Testis (tissue), 3 donors: ENCODE measurements around the gene COPG1. TPM values are rescaled to one million over a fixed set of nuclear protein-coding genes. Genes with fewer than 3 reads are reported as not detected.

ENCODE experiments used
- DNase-seq: peaks from one replicate; pipeline ENCODE4 v3.0.0-alpha.2; 2019
- H3K27ac ChIP-seq, 2 donors: fragments of 200-600 bp; sonication (generic); one replicate each; pipeline ENCODE4 v1.5.1; 2019
- H3K27me3 ChIP-seq: fragments of 200-600 bp; sonication (generic); one replicate; pipeline ENCODE4 v1.5.1; 2019
- H3K36me3 ChIP-seq: fragments of 200-600 bp; sonication (generic); one replicate; pipeline ENCODE4 v1.5.1; 2017; ENCODE audit warnings: low read depth; ENCODE audit errors: missing control alignments
- H3K4me1 ChIP-seq: fragments of 200-600 bp; sonication (generic); one replicate; pipeline ENCODE4 v1.5.1; 2019
- H3K4me3 ChIP-seq, 2 donors: fragments of 200-600 bp; sonication (generic); one replicate each; pipeline ENCODE4 v1.5.1; 2017 to 2019
- H3K9me3 ChIP-seq: fragments of 200-600 bp; sonication (generic); one replicate; pipeline ENCODE4 v1.5.1; 2017
- POLR2A ChIP-seq: fragments of 450-650 bp; IDR thresholded peaks from one replicate; pipeline ENCODE4 v1.6.1; 2017; ENCODE audit warnings: antibody characterized with exemption, mild to moderate bottlenecking, moderate library complexity
- WGBS, 2 donors: methylation state at CpG; one replicate each; pipeline ENCODE4 v1.1.5; 2018; 5-methylcytosine and 5-hydroxymethylcytosine counted together
- intact Hi-C: fragments of 100-400 bp; cut with DNase I; formaldehyde crosslinking; loops from one replicate; pipeline ENCODE4 v1.15.1; 2023; ENCODE audit warnings: low total_unique reads
- polyA plus RNA-seq: library from polyadenylated mRNA; stranded (reverse); fragments of 350-450 nt; fragmentation: Illumina TruSeq; extraction: RNeasy Lipid Tissue Mini Kit (QIAGEN cat#74804); gene quantifications from one replicate; pipeline ENCODE4 v1.2.3, GENCODE V29; 2014; ENCODE audit warnings: low read depth, low replicate concordance; ENCODE audit not compliant: insufficient read depth
- total RNA-seq, 2 donors: library from RNA; depleted of rRNA; stranded (reverse); fragments of >200 nt; gene quantifications; one replicate each; pipeline ENCODE4 v1.2.3, GENCODE V29; 2016
- TF ChIP-seq, protein P1 (sequence below), 3 experiments: fragments of 450-650 bp in 2 of 3; fragments of 200-600 bp in 1 of 3; sonication (generic) in 1 of 3; IDR thresholded peaks; one replicate each; pipeline ENCODE4 v1.5.1; 2016 to 2019; ENCODE audit warnings: antibody characterized with exemption in 3 of 3, mild to moderate bottlenecking in 2 of 3, moderate library complexity in 1 of 3

Gene COPG1
- total and polyA plus RNA-seq, 3 donors from 2014 or later = 94.5 to 113 (median 98.2) TPM

DNA sequence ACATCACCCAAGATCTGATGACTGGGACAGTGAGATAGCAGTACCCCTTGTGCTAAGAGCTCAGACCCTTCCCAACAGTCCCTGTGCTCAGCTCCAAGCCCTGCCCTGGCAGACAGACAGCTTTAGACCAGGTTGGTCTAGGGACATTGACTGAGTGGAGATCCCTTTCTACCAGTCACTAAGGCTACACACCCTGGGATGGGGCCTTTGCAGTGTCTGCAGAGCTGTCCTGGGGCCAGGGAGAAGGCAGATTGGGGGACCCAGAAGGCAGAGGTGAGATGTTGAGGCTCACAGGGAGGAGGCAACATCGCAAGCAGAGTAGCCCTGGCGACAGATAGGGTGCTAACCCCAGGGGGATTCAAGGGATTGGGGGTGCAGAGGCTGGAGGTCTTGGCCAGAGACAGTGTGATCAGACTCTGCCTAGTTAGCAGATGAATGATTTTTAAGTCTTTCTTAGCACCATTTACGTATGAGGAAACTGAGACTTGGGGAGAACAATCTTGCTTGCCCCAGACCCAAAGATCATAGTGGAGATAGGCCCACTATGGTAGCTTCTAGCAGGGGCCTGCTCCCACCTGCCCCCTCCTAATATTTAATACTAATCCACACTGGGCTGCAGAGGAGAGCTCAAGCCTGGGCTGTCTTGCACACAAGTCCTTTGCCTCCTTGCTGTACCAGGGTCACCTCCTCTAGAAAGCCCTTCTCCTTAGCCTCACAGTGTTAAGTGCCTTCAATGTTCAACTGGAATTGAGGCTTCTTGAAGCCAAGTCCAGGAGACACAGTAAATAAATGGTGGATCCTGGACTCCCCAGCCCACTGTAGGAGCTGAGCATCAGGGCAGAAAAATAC lies 61.9 kb downstream of the COPG1 start:
- H3K9me3 ChIP-seq = no peaks in the 10 kb centered on the region
- TF ChIP-seq, protein P1, sequence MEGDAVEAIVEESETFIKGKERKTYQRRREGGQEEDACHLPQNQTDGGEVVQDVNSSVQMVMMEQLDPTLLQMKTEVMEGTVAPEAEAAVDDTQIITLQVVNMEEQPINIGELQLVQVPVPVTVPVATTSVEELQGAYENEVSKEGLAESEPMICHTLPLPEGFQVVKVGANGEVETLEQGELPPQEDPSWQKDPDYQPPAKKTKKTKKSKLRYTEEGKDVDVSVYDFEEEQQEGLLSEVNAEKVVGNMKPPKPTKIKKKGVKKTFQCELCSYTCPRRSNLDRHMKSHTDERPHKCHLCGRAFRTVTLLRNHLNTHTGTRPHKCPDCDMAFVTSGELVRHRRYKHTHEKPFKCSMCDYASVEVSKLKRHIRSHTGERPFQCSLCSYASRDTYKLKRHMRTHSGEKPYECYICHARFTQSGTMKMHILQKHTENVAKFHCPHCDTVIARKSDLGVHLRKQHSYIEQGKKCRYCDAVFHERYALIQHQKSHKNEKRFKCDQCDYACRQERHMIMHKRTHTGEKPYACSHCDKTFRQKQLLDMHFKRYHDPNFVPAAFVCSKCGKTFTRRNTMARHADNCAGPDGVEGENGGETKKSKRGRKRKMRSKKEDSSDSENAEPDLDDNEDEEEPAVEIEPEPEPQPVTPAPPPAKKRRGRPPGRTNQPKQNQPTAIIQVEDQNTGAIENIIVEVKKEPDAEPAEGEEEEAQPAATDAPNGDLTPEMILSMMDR (IDR thresholded peaks at IDR 0.05) = no peak
- no peak for TF ChIP-seq POLR2A
- H3K4me3 ChIP-seq = no peak overlapping the region
- no peaks in the 10 kb centered on the region for H3K27me3 ChIP-seq
- intact Hi-C loops = no loop called here
- no peak overlapping the region for H3K27ac ChIP-seq
- peaks cover 12% of the 10 kb centered on the region for H3K4me1 ChIP-seq
- DNase-seq = no peak
- 88 to 90% methylated on average over 3 of the region's 3 CpGs for WGBS, 2 donors
- no peaks in the 10 kb centered on the region for H3K36me3 ChIP-seq

DNA sequence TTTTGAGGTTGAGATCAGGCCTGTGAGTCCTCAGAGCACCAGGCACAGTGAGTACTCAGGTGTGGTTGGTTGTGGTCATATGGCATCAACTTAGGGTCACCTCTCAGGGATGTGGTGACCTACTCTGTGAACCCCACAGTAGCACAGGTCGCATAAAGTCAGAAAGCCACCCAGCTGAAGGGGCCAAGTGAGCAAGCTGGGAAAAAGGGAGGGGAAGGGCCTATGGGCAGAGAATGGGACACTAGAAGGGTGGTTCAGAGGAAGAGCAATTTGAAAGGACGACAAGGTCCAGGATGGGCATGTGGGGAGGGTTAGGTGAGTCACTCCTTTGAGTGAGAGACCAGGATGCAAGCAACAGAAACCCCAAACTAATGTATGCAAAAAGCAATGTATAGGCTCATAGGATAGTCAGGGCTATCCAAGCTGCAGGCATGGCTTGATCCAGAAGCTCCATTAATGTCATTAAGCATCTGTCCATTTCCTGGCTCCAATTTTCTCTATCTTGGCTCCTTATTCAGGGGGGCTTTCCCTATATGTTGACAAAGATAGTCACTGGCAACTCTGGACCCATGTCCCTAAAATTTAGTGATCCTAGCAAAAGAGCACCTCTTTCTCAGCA lies 62.7 kb downstream of the COPG1 start:
- H3K4me1 ChIP-seq = peaks cover 18% of the 10 kb centered on the region
- WGBS, 2 donors = 90 to 93% methylated on average over 2 of the region's 2 CpGs
- no peak for DNase-seq
- intact Hi-C loops = no loop called here
- no peaks in the 10 kb centered on the region for H3K27me3 ChIP-seq
- H3K27ac ChIP-seq = no peak overlapping the region
- no peak for TF ChIP-seq POLR2A
- TF ChIP-seq, protein P1 (IDR thresholded peaks at IDR 0.05) = no peak
- no peaks in the 10 kb centered on the region for H3K9me3 ChIP-seq
- H3K36me3 ChIP-seq = no peaks in the 10 kb centered on the region
- H3K4me3 ChIP-seq = no peak overlapping the region

DNA sequence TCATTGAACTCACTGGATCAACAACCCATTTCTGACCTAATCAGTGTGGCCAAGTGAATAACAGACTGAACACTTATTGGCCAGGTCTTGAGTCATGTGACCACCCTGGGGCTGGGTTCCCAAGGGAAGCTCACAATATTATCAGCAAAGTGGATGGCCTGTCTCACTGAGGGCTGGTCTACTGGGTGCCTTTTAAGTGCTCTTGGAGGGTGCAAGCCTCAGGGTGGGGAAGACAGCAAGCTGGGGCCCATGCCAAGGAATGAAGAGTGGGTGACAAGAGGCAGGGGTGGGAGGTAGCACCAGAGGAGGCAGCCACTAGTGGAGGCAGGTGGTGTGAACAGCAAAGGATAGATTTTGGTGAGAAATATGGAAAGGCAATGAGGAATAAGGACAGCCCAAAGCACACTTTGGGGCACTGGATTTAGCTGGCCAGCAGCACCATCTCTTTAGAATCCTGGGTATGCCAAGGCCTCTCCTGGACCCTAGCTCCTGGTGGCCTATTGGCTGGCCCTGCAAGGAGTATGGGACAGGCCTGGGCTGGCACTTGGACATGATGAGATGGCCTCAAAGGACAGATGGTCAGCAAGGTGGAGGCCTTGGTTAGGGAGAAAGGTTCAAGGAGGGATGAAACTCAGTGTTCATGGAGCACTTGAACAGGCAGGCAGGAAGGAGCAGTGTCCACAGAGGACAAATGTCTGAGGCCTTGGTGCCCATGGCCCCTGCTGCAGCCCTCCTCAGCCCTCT lies 63.4 kb downstream of the COPG1 start:
- Histone ChIP-seq H3K36me3 (no peaks in the 10 kb centered on the region), H3K4me3 (no peak overlapping the region), H3K9me3 (no peaks in the 10 kb centered on the region), H3K27me3 (no peaks in the 10 kb centered on the region), H3K4me1 (peaks cover 21% of the 10 kb centered on the region), H3K27ac (no peak overlapping the region)
- TF ChIP-seq, protein P1 (IDR thresholded peaks at IDR 0.05) = no peak
- no peak for TF ChIP-seq POLR2A
- intact Hi-C loops = no loop called here
- DNase-seq = no peak

DNA sequence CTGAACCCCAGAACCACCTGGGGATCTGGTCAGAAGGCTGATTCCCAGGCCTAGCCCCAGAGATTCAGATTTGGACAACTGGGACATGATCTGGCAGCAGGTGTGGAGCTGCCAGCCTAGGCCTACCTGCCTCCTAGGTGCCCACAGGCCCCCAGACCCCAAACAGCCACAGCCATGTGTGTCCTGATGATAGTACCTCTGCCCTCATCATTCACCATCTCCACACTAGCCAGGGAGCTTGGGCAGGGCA lies 63.9 kb downstream of the COPG1 start:
- Histone ChIP-seq H3K4me3 (no peak overlapping the region), H3K9me3 (no peaks in the 10 kb centered on the region), H3K36me3 (no peaks in the 10 kb centered on the region), H3K4me1 (peaks cover 21% of the 10 kb centered on the region), H3K27ac (no peak overlapping the region), H3K27me3 (no peaks in the 10 kb centered on the region)
- intact Hi-C loops = no loop called here
- no peak for DNase-seq
- no peak for TF ChIP-seq POLR2A
- TF ChIP-seq, protein P1 (IDR thresholded peaks at IDR 0.05) = no peak
